Activated gamma-delta T cell (primary cell): ENCODE results near the gene ADARB1.
"Not testable (repeated sequence)": the region's sequence is repeated elsewhere in the genome, so short reads cannot be mapped to it uniquely, and the experiment has no call there.

Source experiments
- DNase-seq: peaks from one replicate; lab custom pipeline; 2025; lab: John Stamatoyannopoulos, UW
- total RNA-seq, 2 donors: gene quantifications; one replicate each; lab custom pipeline; 2026; lab: John Stamatoyannopoulos, UW

Gene ADARB1
- total RNA-seq, result 48.9 to 65.0 reads per million in 2 donors

GRCh38 chr21:45074048-45074817 lies at the start of gene ADARB1:
ADARB1 (plus strand) TSS chr21:45074580; CDS start chr21:45171657, 97,077 bp downstream.
- peak; percentile 50 for DNase-seq

DNA sequence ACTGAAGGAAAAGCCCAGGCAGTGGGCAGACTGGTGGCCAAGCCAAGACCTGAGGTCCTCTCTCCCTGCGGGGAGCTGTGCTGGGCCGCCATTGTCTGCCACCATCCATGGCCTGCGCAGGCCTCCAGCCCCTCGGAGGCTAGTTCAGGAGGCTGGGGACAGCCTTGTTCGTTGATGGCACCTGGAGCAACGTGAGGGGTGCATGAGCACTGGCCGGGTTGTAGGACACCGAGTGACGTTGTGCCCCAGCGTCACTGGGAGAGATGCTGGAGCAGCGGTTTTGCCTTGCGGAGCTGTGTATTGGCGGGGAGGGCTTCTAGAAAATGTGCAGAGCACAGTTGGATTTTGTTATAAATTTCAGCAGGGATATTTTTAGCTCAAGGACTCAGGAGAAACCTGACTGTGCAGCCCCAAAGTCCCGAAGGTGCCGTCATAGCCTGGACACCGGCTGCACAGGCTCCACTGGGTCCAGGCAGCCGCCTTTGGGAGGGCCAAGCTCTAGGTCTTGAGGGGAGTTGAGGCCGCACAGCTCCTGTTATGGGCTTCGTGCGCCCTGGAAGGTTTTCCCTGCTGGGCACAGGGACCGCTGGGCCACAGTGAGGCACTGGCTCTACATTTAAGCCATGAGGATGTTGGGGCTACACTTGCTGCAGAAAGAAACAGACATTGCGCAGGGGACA lies 48.2 kb upstream of the ADARB1 start:
- DNase-seq, result no peak

DNA sequence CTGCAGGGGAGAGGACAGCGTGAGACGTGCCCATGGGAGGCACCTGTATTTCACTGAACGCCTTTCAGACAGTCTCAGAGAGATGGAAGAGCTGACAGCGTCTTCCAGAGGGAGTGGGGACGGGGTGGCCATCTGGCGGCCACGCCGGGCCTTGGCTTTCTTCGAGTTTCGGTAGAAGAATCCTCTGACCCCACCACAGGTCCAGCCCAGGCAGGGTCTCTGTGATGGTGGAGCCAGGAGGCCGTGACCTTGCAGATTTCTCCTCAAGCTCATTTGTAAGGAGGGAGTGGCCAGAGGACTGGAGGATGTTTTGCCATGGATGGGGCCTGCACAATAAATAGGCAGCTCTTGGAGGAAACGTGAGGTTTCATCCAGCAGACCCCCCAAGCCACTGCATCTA lies 47.6 kb upstream of the ADARB1 start:
- no peak for DNase-seq

DNA sequence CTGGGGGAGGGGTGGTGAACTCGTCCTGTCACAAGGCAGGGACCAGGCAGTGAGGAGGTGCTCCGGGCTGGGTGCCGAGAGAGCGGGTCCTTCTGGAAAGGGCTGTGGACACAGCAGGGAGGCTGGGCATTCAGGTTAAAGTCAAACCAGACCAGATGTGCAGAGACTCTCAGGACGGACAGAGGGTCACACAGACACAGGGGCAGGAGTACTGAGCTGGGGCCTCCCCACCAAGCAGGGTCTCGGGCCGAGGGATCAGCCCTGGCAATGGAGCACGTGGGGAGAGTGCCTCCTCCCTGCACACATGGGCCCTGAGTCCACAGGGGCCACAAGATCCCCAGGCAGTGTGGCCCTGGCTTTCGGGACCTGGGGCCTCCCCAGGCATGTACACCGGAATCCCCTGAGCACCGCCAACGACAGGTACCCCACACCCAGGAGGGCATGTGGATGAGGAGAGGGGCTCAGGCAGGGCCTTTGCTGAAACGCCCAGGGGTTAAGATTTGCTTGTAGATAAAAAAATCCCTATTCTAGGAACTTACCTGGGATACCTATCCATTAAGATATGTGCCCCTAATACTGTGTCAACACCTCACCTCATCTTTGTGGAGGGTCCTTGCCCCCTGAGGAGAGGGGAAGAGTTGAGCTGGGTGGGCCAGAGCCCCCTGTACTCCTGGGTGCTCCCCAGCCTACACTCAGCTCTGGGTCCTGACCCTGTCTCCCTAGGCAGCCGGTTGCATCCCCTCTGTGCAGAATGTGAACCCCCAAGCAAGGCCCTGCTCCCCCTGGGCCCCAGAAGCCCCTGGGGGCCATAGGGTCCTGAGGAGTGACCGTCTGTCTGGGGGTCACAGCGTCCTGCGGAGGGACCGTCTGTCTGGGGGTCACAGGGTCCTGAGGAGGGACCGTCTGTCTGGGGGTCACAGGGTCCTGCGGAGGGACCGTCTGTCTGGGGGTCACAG lies 46.9 kb upstream of the ADARB1 start:
- DNase-seq, result no peak

DNA sequence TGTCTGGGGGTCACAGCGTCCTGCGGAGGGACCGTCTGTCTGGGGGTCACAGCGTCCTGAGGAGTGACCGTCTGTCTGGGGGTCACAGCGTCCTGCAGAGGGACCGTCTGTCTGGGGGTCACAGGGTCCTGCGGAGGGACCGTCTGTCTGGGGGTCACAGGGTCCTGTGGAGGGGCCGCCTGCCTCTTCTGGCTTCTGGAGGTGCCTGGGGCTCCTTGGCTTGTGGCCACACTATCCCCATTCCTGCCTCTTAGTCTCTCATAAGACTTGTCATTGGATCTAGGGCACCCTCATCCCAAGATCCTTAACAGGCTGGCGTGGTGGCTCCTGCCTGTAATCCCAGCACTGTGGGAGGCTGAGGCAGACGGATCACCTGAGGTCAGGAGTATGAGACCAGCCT lies 45.7 kb upstream of the ADARB1 start:
- DNase-seq, result not testable (repeated sequence)

DNA sequence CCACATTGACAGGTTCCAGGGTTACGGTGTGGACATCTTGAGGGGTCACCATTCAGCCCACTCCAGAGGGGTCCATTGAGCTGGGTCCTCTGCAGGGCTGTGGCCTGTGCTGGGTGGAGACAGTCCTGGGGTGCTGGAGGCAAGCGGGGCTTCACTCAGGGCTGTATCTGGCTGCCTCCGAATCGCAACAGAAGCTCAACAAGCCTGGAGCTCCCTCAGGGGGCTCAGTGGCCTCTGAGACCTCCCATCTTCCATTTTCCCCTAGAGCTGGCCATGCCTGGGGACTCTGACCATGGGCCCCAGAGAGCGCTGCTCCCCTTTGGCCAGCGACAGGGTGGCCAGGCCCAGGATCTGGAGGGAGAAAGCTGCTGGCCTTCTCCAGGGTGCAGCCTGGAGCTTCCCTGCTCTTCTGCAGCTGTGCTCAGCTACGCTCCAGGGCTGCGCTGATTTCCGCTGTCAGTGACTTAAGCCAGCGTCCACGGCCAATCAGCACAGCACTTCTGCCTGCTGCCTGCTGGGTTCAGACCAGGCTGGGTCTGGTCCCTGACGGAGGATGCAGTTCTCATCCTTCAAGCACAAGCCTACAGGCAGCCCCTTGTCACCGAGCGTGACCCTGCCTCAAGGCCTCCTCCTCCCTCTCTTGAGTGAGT lies 45.0 kb upstream of the ADARB1 start:
- DNase-seq, result no peak

DNA sequence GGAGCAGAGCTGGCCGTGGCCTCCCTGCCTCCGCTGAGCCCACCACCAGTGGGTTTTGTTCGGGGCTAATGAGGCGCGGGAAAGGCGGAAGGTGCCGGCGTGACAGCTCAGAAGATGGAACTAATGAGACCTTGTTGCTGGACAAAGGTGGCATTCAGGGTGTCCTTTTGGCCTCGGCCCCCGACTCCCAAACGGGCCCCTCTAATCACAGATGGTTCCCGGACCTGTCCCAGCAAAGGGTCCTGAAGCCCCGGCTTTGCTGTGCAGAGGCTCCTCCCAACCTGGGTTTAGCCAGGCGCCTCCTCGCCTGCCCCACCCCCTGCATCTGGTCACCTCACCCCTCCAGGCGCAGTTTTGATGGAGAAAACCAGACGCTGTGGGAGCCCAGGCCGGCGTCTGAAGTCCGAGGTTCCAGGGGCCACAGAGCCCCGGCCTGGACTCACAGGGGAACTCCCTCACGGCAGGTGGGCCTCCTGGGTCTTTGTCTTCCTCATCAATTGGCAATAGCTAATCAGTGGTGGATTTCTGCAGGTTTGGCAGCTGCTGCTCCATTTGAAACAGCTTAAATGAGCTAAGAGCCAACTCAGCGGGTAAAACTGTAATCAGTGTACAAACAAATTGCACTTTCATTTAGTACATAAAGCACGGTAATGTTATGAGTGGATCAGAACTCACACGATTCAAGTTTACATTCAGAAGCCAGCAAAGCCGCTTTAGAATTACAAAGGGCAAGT lies 44.3 kb upstream of the ADARB1 start:
- no peak for DNase-seq

DNA sequence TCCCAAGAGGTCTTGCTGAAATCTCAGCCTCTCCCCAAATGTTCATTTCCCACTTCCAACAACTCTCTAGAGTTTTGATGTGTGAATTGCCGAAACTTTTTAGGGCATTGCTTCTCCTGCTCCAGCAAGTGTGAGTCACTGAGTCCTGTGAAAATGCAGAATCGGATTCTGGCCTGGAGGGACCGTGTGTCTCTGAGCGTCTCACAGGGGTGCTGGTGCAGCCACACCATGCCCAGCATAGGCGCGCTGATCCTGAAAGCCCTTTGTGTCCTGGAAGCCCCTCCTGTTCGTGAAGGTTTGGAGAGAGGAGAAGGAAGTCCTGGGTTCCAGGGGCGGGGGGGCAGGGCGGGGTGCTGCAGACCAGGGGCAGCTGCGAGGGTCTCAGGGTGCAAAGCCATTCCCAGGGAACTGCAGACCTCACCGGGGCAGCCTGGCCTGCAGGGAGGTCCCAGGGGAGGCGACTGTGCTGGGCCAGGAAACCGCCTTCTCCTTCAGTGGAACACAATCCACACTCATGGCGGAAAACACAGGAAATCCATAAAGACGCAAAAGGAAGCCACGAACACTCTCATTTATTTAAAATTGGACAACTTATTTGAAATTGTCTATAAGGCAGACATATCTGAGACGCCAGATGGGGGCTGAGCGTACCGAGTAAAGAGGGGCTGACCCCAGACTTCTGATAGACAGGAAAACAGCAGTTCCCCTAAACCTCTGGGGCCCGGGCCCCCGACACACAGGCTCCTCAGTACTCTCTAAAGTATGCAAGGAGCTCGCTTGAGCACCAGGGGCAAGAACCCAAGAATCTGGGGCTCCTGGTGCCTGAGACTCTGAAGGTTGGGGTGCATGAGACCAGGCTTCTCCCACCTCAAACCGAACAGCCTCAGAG lies 43.5 kb upstream of the ADARB1 start:
- DNase-seq, result no peak

GRCh38 chr21:45031571-45032191 lies 42.7 kb upstream of the ADARB1 start:
- no peak for DNase-seq

DNA sequence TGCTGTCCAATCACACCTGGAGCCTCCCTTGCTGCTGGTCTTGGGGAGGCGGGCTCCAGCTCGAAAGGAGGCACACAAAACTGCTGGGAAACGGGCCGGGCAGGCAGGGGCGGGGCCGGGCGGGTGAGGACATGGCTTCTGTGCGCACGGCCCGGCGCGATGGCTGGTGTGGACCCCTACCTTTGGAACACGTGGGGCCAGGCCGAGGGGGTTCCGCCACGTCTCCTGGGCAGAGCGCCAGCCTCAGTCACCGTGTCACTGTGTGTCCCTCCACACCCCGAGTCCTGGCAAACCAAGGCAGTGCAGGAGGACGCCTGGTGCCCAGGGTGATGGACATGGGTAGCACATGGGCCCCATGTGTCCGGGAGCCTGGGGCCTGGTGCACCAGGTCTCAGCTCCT lies 42.0 kb upstream of the ADARB1 start:
- no peak for DNase-seq

DNA sequence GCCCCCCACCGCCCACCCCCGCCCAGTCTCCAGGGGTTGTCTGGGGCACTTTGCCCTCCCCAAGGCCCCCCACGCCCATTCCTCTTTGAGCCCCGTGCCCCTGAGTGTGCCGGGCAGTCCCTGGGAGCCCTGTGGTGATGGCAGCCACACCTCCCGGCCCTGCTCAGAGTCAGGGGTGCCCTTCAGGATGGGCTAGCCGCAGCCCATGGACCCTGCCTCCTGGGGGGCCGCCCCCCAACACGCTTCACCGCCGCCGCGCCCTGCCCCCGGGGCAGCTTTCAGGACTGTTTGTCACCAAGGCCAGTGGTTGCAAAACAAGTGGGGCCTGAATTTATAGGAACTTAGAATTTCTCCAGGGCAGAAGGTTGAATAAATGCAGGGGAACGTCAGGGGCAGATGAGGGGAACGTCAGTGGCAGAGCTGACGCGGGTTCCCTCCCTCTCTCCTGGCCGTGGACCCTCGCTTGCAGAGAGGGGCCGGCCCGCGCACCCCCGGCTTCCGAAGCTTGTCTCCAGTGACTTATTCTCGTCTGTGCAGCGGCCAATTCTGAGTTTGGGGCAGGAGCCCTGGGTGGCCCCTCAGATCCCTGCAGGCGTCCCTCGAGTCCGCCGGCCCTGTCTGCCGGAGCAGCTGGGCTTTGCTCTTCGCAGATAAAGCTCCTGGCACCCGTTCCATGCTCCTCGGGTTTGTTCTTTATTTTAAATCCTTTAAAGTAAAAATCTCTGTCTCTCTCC lies 41.2 kb upstream of the ADARB1 start:
- DNase-seq, result no peak

DNA sequence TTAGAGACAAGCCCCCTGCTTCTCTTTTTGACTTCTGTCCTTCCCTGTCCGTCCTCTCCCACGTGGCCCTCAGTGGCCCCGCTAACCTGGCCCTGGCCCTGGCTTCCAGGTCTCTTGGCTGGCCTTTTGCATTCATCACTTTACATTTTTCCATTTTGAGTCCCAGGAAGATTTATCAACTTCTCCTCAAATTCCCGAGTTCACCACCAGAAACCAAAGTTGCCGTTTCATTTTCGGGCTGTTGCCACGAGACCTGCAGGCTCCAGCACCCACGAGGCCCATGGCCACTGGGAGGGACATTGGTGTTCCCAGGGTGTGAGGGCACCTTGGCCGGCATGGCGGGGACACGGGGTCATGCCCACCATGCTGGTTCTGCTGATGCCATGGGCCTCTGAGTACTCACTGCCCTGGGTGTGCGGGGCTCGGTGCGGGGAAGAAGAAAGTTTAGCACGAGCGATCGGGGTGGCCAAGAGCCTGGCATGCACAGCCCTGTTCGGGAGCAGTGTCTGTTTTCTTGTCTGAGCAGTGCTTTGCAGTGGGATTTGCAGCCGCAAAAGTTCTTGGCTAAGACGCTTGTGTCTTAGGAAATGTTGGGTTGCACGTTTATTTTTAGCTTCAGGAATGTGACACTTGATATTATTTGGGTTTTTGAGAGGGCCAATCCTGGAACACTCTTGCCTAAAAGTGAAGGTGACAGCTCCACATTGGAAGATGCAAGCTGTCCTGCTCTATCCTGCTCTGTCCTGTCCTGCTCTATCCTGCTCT lies 40.4 kb upstream of the ADARB1 start:
- no peak for DNase-seq

GRCh38 chr21:45034556-45035476 lies 39.6 kb upstream of the ADARB1 start:
- no peak for DNase-seq

DNA sequence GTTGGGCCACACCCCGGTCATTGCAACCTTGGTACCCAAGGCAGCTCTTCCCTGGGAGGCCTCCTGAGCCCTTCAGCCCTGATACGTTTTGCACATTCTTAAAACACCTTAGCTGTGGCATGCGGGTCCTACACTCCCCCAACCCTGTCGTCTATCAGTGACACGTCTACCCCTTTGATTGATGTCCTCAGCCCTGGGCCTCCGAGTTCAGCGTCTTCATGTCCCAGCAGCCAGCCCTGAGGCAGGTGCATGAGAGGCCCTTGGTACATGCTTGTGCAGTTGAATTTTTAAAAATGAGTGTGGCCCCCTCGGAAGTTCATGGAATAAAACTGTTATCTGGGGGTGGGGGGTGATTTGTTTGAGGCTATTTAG lies 38.9 kb upstream of the ADARB1 start:
- no peak for DNase-seq

- DNase-seq, result no peak
These were observed 37.8 kb upstream of the ADARB1 start for GRCh38 chr21:45036630-45037029.

DNA sequence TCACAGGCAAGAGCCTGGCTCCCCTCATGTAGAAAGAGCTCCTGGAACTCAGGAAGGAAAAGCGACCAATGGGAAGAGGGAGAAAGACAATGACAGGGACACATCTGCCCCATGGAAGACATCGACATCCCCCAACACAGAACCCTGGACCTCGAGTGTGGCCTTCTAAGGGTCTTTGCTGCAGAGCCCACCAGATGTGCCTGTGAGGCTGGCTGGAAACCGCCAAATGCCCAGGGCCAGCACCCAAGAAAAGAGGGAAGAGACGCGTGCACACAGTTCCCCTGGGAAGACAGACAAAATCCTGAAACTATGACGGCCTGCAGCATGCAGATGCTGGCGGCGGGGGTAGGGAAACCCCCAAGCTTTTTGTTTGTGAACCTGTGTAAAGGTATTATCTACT lies 36.4 kb upstream of the ADARB1 start:
- no peak for DNase-seq
